Skin epidermis (tissue), 12 donors: ENCODE measurements around the gene OTUD7B.

Experiments used
- H3K27ac ChIP-seq, 21 experiments: fragments of 200-600 bp; sonication (generic) in 11 of 21; one replicate each; pipeline ENCODE4 v1.5.0; 2020; ENCODE audit warnings: mild to moderate bottlenecking in 3 of 21, inconsistent platforms in 2 of 21, moderate library complexity in 2 of 21
- H3K4me3 ChIP-seq, 7 experiments: fragments of 200-600 bp; sonication (generic) in 2 of 7; one replicate each; pipeline ENCODE4 v1.5.0; 2020; ENCODE audit warnings: inconsistent platforms in 2 of 7, mild to moderate bottlenecking in 2 of 7, moderate library complexity in 1 of 7

The OTUD7B gene

DNA sequence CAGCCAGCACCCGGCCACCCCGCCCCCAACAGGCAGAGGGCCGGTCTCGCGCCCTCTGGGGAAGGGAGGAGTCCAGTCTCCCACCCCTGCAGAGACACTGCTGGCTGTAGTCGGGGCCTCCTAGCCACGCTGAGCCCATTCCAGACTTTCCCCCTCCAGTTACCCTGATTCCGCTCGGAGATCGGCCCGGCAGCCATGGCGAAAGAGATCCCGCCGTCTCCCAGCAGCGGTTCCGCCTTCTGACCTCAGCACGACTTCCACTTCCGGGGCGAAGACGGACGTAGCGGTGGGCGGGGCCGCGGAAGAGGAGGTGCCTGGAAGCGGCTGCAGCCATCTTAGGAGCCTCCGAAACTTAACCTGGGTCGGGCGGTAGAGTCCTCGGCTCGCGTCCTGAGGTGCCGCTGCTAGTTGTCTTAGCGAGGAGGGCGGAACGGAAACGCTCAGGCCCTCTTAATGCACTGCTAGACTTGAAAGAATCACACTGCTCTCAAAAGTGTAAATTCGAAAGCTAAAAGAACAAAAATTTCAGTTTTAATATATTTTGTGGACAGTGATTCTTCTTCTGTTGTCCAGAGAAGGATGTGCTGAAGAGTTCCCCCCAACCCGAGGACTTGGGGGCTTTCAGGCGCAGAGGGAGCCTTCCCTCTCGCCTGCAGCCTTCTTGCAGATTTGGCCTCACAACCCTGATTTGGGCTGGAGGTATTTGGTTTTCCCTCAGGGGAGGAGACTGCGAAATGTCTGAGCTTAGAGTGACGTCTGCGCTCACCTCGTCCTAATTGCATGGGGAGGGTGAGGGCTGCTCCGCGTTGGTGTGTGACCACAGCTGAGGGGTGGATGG is 82.7 kb downstream of the OTUD7B start, which contains the start of gene SF3B4:
SF3B4 (minus strand) TSS at position 241 of the 838 bp plus-strand sequence; CDS start at position 197, 44 bp downstream.
- peak within 1 kb of the TSS; percentile 35 to 100 (median 93) for H3K27ac ChIP-seq
- H3K4me3 ChIP-seq: peak within 1 kb of the TSS; percentile 61 to 97 (median 88)

GRCh38 chr1:149927056-149927562 is 83.4 kb downstream of the OTUD7B start:
- H3K27ac ChIP-seq: peak overlapping the region; percentile 35 to 100 (median 93)
- H3K4me3 ChIP-seq: peak overlapping the region; percentile 61 to 97 (median 88)

DNA sequence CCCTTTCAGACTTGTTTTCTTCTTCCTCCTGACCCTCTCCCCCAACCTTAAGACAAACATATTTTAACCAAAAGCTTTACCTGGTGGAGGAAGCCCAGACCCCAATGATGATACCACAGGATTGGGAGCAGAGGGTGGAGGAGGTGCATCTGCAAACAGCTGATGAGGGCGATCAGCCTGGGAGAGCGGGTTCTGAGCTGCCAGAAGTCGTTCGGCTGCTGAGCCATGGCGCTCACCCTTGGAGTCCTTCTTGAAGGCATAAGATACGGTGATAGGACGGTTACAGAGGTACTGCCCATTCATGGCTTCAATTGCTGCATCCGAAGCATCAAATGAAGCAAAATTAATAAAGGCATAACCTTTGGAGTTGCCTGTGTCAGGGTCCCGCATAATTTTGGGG is 84.2 kb downstream of the OTUD7B start:
- H3K4me3 ChIP-seq: peak overlapping the region in 2 of 7 experiments; percentile 88 to 93
- no peak overlapping the region for H3K27ac ChIP-seq

DNA sequence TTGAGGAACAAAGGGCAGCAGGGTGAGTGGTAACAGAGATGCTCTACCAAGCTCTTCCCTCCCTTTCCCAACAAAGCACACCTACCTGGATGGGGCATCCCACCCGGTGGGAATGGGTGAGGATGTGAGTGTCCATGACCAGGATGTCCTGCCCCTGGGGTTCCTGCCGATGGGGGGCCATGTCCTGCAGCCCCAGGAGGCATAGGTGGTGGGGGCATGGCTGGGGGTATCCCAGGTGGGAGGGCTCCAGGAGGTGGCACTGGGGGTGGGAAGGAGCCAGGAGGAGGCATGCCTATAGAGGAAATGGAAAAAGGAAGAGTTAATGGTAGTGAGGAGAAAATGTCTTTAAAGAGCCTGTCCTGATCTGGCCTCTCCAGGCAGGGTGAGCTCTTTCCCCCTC is 84.8 kb downstream of the OTUD7B start:
- H3K4me3 ChIP-seq: no peak overlapping the region

DNA sequence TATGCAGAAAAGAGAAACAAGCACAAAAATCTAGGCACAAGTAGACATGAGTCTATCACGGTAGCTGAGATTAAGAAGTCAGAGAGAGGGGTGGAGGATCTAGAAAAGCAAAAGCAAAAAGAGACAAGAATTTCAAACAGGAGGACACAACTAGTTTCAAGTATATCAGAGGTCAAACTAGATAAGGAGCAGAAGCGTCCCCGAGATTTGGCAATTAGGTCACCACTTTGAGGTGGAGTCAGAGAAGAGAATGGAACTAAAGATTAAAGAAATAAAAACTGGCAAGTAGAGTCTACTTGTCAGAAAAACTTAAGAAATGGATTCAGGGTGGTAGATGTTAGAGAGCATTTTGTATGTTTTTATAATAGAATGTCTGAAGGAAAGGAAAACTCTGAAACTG is 85.2 kb downstream of the OTUD7B start:
- Histone ChIP-seq H3K4me3 (no peak overlapping the region), H3K27ac (no peak overlapping the region)

More for the DNA sequence above, 84.8 kb downstream of the OTUD7B start:
- H3K27ac ChIP-seq: no peak overlapping the region

DNA sequence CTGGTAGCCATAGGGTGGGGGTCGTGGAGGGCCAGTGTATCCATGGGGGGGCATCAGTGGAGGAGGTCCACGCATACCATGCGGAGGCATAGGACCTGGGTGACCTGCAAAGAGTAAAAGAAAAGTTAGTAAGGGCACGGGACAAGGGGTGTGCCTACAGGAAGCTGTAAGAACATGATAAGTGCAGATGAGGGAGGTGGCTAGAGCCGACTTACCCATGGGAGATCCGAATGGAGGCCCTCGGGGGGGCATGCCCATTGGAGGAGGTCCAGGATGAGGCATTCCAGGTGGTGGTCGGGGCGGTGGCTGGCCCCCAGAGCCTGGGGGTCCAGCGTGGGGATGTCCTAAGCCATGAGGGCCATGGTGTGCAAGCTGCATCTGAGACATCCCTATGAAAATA is 86.9 kb downstream of the OTUD7B start:
- H3K4me3 ChIP-seq: no peak overlapping the region
- no peak overlapping the region for H3K27ac ChIP-seq

DNA sequence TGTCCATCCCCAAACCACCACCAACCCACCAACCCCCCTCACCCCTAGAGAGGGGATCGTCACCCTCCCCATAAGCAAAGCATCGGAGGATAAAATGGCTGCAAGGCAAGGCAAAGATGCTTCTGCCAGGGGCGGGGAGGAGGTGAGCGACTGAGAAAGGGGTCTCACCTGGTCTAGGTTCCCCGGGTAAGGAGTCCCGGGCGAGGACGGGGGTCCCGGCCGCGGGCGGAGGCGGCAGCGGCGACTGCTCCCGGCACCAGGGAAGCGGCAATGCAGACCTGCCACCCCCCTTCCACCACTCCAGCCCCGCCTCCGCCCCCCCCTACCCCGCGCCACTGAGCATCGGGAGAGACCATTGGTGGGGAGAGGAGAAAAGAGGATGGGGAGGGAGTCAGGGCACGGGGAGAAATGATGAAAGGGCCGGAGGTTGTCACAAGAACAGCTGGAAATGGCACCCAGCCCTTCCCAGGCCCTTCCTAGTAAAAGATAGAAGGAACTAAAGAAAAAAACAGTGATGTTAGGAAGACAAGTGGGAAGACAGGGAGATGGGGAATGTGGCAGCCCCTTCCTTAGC is 92.9 kb downstream of the OTUD7B start, which contains the start of gene SV2A:
SV2A (minus strand) TSS at position 274 of the 574 bp plus-strand sequence. CDS start 4,004 bp downstream, outside the sequence.
- Histone ChIP-seq H3K4me3 (peak within 1 kb of the TSS; percentile 20 to 46 (median 37)), H3K27ac (peak within 1 kb of the TSS in 4 of 21 experiments; percentile 31 to 50 (median 38))

- H3K4me3 ChIP-seq: peak overlapping the region in 3 of 7 experiments; percentile 38 to 46 (median 40)
- no peak overlapping the region for H3K27ac ChIP-seq
Observed at GRCh38 chr1:149916898-149917252, 93.7 kb downstream of the OTUD7B start.

DNA sequence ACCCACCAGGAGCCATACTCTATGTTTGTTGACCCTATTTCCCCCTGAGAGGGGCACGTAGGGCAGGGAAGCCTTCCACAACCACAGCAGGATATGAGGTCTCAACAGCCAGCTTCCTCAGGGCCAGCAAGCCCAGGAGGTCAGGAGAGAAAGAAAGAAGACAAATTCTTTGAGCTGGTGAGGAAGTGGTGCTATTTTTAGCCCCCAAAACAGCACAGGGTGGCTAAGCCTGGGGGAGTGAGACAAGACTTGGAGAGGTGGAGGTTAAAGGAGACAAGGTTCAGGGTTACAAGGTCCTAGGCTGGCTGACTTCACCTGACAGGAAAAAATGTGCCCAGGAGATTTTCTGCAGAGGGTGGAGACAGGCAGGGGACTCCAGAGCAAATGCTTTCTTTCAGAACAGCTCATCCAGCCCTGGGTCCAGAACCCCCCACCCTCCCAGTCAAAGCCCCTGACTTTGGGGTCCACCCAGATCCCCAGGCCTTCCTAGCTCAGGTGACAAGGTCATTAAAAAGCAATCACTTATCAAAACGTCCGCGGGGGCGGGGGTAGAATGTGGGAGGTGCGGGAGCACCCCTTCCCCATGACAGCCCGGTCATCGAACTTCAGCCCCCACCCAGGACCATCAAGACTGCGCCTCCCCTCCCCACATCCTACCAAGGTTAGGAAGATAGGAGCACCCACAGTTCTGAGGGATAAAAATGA is 94.2 kb downstream of the OTUD7B start:
- peak overlapping the region in 1 of 7 experiments; percentile 46 for H3K4me3 ChIP-seq

GRCh38 chr1:149915429-149916192 is 94.9 kb downstream of the OTUD7B start:
- H3K27ac ChIP-seq: no peak overlapping the region
- no peak overlapping the region for H3K4me3 ChIP-seq

More for the DNA sequence above, 94.2 kb downstream of the OTUD7B start:
- no peak overlapping the region for H3K27ac ChIP-seq

GRCh38 chr1:149914545-149914944 is 96.0 kb downstream of the OTUD7B start:
- H3K4me3 ChIP-seq: no peak overlapping the region

GRCh38 chr1:149906570-149907075 is 103.9 kb downstream of the OTUD7B start:
- Histone ChIP-seq H3K27ac (no peak overlapping the region), H3K4me3 (no peak overlapping the region)

More at GRCh38 chr1:149914545-149914944, 96.0 kb downstream of the OTUD7B start:
- no peak overlapping the region for H3K27ac ChIP-seq

- no peak overlapping the region for H3K27ac ChIP-seq
- H3K4me3 ChIP-seq: no peak overlapping the region
Observed at GRCh38 chr1:149903836-149904491, 106.6 kb downstream of the OTUD7B start.

GRCh38 chr1:149899460-149900284 is 110.9 kb downstream of the OTUD7B start, which contains the start of gene BOLA1:
Gene BOLA1, plus strand, starts transcription at chr1:149899568. Its CDS starts 492 bp downstream, at chr1:149900060.
- peak within 1 kb of the TSS; percentile 39 to 62 (median 42) for H3K4me3 ChIP-seq

GRCh38 chr1:149896575-149896974 is 114.0 kb downstream of the OTUD7B start:
- Histone ChIP-seq H3K4me3 (no peak overlapping the region), H3K27ac (no peak overlapping the region)

More at GRCh38 chr1:149899460-149900284, 110.9 kb downstream of the OTUD7B start, which contains the start of gene BOLA1:
- peak within 1 kb of the TSS in 20 of 21 experiments; percentile 43 to 89 (median 82) for H3K27ac ChIP-seq

- peak overlapping the region in 20 of 21 experiments; percentile 85 to 97 (median 94) for H3K27ac ChIP-seq
- peak overlapping the region; percentile 56 to 76 (median 61) for H3K4me3 ChIP-seq
Observed at GRCh38 chr1:149888999-149889289, 121.6 kb downstream of the OTUD7B start.

DNA sequence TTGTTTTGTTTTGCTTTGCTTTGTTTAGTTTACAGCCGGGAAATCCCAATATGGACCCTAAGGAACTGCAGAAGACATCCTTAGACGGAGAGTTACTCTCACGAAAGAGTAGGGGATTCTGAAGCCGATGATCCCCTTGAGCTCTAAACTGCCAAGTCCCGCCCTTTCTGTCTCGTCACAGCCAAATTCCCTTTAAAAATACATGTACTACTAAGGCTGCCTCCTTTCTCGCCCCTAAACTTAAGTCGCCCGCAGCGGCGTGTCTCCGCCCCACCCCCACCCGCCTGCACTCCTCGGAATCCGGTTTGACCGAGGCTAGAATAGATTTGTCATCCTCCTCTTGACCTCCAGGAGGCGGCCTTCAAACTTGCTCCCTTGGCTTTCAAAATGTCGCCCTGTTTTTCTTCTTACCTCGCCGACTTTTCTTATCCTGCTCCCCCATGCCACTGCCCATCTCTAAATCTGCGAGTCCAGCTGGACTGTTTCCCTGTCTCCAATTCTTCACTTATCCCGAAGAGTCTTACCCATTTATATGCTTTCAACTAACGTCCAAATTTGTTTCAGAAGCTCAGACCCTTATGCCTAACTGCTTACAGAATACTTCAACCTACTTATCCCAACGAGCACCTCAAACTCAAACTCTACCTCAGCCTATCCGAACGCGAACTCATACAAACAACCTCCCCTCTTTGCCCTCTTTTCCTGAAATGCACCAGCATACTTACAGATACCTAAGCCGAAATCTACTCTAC is 122.1 kb downstream of the OTUD7B start:
- H3K4me3 ChIP-seq: peak overlapping the region; percentile 56 to 76 (median 61)
- H3K27ac ChIP-seq: peak overlapping the region; percentile 54 to 97 (median 93)
